ENCODE results near the gene GFPT1. TPM values are rescaled to one million over a fixed set of nuclear protein-coding genes. Genes with fewer than 3 reads are reported as not detected.

GFPT1 gene
- total RNA-seq, 1 donor from 2014 or later = 38.9 TPM

DNA sequence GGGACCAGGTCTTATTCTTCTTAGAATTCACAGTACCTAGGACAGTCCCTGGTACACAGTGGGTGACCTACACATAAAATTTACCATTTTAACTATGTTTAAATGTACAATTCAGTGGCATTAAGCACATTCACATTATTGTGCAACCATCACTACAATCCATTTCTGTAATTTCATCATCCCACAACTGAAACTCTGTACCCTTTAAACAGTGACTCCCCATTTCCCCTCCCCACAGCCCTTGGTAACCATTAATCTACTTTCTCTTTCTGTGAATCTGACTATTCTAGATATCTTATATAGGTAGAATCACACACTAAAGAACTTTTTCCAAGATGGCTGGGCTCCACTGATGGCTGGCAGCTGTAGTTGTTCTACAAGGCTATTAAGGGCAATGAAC is 41.6 kb downstream of the GFPT1 start:
- no peak for ATAC-seq
- DNase-seq (ENCODE audit: missing footprints) = no peak
- intact Hi-C loops (cut with DNase I) = no loop called here

DNA sequence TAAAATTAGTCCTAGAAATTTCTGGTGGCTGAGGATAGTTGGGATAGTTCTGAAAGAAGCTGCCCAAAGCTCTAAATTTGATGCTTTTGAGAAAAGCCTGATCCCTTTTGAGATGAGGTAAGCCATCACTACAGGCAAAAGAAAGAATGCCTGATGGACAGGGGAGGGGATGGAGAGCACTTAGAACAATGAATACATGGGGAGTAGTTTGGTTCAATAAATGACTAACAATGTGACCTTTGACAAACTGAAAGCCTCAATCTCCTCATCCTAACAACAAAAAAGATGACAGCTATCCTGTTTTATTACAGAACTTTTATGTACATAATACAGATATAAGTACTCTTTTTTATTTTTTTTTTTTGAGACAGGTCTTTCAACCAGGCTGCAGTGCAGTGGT is 42.7 kb downstream of the GFPT1 start:
- ATAC-seq (no peak), DNase-seq (ENCODE audit: missing footprints) (no peak)
- intact Hi-C loops (cut with DNase I) = no loop called here

DNA sequence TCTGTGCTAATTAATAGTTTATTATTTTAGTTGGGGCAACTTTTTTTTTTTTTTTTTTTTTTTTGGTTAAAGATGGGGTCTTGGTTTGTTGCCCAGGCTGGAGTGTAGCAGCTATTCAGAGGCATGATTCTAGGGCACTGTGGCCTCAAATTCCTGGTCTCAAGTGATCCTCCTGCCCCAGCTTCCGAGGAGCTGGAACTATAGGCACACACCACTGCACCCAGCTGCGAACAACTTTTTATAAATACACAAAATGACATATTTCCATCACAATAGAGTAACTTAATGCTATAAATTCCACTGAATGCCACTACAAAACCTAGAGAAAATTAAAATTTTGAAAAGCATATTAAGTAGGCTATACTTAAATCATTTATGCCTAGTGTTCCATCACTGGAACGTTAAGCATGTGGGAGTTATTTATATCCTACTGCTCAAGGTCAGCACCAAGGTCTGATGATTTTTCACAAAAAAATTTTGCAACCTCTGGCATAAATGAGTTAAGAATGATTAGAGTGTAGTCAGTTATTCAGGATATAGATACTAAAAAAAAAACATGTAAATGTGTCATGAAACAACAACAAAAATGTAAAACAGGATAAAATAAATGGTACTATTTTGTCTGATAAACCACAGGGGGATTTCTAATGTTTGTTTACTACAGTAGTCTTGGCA is 46.8 kb downstream of the GFPT1 start:
- ATAC-seq = no peak
- intact Hi-C loops (cut with DNase I) = no loop called here

GRCh38 chr2:69335311-69335710 is 51.7 kb downstream of the GFPT1 start:
- DNase-seq (ENCODE audit: missing footprints) (no peak), ATAC-seq (no peak)
- intact Hi-C loops (cut with DNase I) = no loop called here

More for the DNA sequence above, 46.8 kb downstream of the GFPT1 start:
- no peak for DNase-seq (ENCODE audit: missing footprints)

DNA sequence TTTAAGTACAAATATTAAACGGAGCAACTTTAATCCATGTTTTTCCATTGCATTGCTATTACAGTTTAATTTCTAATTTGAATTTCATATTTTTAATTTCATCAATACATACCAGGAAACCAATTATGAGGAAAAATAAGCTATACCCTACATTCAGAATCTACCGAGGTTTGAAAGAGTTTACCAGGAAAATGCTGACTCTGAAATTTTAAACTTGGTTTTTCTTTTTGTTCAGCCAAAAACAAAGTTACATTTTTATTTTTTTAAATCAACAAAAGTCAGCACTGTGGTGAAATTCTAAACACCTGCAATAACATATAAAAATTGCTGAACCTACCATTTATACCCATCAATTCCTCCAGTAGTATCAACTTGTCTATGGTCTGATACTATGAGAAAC is 53.7 kb downstream of the GFPT1 start:
- DNase-seq (ENCODE audit: missing footprints) (no peak), ATAC-seq (no peak)
- intact Hi-C loops (cut with DNase I) = no loop called here

DNA sequence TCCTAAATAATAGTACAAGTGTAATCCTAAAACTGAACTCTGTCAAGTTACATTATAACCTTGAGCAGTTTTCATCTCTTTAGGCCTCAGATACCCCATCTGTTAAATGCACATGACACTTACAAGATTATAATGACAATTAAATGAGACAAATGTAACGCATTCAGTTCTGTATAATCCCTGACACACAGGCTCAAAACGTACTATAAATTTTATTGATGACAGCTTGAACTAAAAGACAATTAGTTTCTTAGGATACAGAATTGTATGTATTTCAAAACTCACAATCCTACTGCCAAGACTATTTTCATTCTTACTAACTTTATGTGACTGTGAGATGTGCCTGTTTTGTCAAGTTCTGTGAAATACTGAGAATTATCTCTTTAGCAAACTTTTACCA is 56.2 kb downstream of the GFPT1 start:
- DNase-seq (ENCODE audit: missing footprints) (no peak), ATAC-seq (no peak)
- intact Hi-C loops (cut with DNase I) = no loop called here

- no peak for ATAC-seq
- no peak for DNase-seq (ENCODE audit: missing footprints)
- intact Hi-C loops (cut with DNase I) = no loop called here
These were observed 64.4 kb downstream of the GFPT1 start for GRCh38 chr2:69322631-69323030.

- no peak for ATAC-seq
- intact Hi-C loops (cut with DNase I) = no loop called here
- DNase-seq (ENCODE audit: missing footprints) = no peak
These were observed 70.5 kb downstream of the GFPT1 start for GRCh38 chr2:69316550-69316949.

- intact Hi-C loops (cut with DNase I) = no loop called here
- no peak for ATAC-seq
- no peak for DNase-seq (ENCODE audit: missing footprints)
These were observed 71.8 kb downstream of the GFPT1 start for GRCh38 chr2:69315160-69315761.

GRCh38 chr2:69311024-69311416 is 76.0 kb downstream of the GFPT1 start:
- intact Hi-C loops (cut with DNase I) = no loop called here
- ATAC-seq = no peak
- DNase-seq (ENCODE audit: missing footprints) = no peak

DNA sequence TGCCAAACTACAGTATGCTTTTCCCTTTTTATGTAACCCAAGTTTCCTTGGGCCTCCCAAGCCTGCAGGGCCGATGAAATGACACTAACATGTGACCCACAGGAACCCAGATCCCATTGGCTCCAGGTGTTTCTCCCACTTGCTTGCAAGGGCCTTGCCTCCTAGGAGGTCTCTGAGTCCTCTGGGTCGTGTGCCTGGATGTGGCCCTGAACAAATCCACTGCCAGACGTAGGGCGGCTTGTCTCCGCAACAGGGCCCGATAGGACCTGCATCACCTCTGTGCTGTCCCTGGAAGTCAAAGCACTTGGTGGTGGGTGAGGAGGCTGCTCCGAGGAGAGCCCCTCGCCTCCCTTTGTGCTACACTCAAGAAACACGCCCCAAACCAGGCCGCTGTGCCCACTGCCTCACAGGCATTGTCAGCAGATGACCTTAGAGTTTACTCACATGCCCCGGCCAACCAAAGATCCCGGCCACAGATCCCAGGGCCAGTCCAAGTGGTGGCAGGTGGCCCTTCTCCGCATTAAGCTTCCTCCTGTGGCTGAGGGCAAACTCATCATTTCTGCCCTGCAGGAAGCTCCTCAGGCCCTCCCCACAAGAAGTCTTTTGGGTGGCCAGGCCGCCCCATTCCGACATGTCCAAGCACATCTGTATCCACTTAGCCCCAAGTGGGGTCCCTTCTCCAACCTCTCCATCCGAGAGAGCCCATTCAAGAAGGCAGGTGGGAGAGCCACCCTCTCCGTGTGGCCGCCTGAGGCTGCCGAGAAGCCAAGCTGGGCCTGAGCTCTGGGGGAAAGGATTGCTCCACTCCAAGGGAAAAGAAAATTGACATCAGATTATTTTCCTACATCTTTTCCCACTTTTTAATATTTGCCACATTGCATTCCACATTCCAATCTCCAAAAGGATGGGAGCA is 76.7 kb downstream of the GFPT1 start:
- ATAC-seq (no peak), DNase-seq (ENCODE audit: missing footprints) (no peak)
- intact Hi-C loops (cut with DNase I) = no loop called here

DNA sequence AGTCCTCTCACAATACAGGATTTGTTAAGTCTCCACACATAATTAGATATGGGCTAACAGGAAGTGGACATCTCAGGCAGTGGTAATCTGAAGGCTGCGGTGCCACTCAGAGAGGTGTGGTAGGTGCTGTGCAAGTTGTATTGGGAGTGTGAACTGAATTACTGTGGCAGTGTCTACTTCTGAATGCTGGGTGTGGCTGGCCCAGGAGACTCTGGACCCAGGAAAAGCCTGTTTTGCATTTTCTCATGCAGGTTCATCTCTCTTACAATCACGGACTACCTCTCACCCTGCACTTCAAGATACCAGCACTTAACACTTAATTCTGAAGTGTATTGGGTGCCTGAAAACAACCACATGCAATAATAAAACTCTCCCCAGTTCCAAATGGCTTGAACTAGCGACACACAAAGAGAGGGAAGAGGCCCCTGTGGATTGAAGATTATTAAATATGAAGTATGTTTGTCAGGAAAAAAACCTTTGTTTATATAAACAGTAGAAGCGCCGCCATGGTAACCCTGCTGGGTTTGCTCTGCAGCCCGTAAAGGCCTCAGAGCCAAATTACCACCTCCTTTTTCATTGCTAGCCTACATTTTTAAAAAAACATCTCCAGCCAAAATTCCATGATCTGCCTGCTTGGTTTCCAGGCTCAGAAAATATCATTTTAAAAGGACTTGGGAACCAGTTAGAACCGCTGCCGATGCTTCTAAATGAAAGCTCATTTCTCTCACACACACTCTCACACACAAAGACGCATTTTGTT is 77.5 kb downstream of the GFPT1 start:
- DNase-seq (ENCODE audit: missing footprints) (peak; percentile 74), ATAC-seq (peak; percentile 35)
- intact Hi-C loops (cut with DNase I) = loop anchor here (5.0 to 10.0 kb wide), 3 partner anchors 87 to 282 kb away; no protein-coding TSS in a partner anchor

DNA sequence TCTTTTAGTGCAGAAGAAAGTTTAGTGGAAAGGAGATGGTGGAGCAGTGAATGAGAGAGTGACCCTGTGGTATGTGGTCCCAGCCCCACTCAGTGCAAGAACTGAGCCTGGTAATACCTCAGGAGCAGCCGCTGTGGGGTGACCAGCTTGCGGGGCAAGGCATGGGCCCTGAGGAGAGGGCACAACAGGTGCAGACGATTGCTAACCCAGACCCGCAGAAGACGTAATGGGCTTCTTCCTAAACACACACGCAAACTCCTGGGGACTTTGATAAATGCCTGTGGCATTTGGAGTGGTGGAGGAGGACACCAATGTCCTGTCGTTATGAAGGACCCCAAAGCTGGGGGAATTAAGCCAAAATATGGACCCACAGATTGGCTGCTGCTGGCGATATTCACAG is 78.7 kb downstream of the GFPT1 start:
- no peak for DNase-seq (ENCODE audit: missing footprints)
- intact Hi-C loops (cut with DNase I) = loop anchor here (5.0 to 10.0 kb wide), 3 partner anchors 86 to 281 kb away; no protein-coding TSS in a partner anchor
- ATAC-seq = no peak

DNA sequence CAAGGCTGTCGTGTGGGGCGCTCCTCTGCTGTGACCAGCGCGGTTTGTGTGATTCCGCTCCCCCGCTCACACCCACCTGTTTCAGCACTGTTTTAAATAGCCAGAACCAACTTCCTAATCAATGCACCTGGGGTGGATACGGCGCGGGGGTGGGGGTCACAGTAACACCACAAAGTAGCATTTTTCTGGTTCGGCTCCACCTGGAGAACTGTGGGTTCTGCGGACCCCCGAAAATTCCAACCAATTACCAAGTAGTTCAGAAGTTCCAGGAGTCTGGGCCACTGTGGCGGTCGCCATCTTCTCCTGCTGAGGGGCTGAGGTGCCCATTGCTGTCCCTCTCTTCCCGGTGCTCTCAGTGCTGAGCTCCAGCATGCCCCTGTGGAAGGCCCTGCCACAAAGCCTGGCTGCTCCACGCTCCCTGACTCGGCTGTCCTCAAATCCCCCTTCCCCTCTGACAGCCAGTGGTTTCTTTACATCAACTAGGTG is 79.4 kb downstream of the GFPT1 start:
- no peak for DNase-seq (ENCODE audit: missing footprints)
- no peak for ATAC-seq
- intact Hi-C loops (cut with DNase I) = loop anchor here (1.0 to 10.0 kb wide), 5 partner anchors 85 to 365 kb away; partner anchors contain the start of gene ANTXR1

DNA sequence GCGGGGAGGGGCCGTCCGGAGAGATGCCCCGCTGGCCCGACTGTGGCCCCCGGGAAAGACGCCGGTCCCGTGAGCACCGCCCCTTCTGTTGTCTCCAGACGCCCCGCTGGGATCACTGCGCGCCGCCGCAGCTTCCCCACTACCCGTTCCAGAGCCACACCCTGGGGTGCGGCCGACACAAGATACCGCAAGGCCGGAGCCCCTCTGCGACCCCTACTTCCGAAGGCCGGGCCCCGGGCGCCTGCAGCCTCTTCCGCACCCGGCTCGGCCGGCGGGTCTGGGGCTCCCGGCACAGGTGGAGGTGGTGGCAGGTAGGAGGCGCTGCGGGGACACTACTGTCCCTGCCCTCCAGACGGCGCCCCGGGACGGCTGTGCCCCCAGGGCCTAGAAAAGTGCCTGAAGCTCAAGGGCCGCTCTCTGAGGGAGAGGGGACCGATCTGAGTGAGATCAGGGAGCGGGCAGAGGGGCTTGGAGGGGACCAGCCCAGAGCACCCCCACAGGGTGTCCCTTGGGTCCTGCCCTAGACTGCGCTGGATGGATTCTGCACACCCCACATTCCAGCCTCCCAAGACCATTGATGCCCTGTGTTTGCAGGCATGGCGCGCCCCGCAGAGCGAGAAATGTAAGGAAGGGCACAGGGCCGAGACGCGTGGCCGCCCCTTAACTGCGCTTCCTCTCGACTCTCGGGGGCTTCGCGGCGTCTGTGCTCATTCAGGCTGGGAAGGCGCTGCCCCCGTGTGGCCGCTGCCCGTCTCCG is 80.0 kb downstream of the GFPT1 start:
- ATAC-seq = peak; percentile 90
- peak; percentile 92 for DNase-seq (ENCODE audit: missing footprints)
- intact Hi-C loops (cut with DNase I) = loop anchor here (1.0 to 10.0 kb wide), 5 partner anchors 85 to 364 kb away; partner anchors contain the start of gene ANTXR1

DNA sequence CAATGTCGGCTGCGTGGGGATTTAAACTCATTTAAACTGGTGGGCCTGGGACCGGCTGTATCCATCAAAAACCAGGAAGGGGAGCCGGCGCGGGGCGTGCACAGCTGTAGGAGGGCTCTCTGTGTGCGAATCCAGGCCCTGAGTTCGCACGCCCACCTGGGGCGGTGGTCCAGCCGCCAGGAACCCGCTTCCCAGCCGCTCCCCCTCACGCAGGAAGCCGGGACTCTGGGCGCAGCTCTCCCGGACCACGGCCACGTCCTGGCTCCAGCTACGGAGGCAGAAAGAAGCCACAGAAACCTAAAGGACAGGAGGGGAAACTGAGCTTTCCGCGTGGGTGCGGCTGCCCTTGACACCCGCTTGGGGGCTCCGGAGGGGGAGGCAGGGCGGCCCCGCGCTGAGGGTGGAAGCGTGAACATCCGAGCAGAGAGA is 80.6 kb downstream of the GFPT1 start:
- intact Hi-C loops (cut with DNase I) = loop anchor here (2.0 to 10.0 kb wide), 4 partner anchors 84 to 364 kb away; no protein-coding TSS in a partner anchor
- DNase-seq (ENCODE audit: missing footprints) (peak; percentile 73), ATAC-seq (peak; percentile 11)

GRCh38 chr2:69305712-69306392 is 81.2 kb downstream of the GFPT1 start:
- ATAC-seq = no peak
- intact Hi-C loops (cut with DNase I) = loop anchor here (2.0 to 10.0 kb wide), 4 partner anchors 84 to 363 kb away; no protein-coding TSS in a partner anchor
- DNase-seq (ENCODE audit: missing footprints) = no peak
